ENCODE results near the gene C9orf72. TPM values are rescaled to one million over a fixed set of nuclear protein-coding genes. Genes with fewer than 3 reads are reported as not detected.

C9orf72 gene
- total RNA-seq, 2 experiments from 2014 or later, result 10.2 TPM

GRCh38 chr9:27528886-27529315 is 44.4 kb downstream of the C9orf72 start:
- Mint-ChIP-seq H3K36me3 (ENCODE audit: low read depth) (no peaks in the 10 kb centered on the region), H3K4me3 (peak overlapping the region; percentile 82), H3K4me1 (peaks cover 14% of the 10 kb centered on the region), H3K27me3 (peaks cover 15% of the 10 kb centered on the region), H3K27ac (peak overlapping the region; percentile 72), H3K9me3 (ENCODE audit: low read depth) (no peaks in the 10 kb centered on the region)
- intact Hi-C loops (cut with DNase I, micrococcal nuclease), result loop anchor here (1.0 to 10.0 kb wide), 8 partner anchors 30 to 494 kb away; partner anchors contain the start of gene C9orf72 (in 2 of the 2)
- ChIA-PET CTCF (interaction anchor here (0.6 to 3.0 kb wide), 11 partner anchors 11 to 200 kb away, joined by 3 to 35 read pairs (median 7); no protein-coding TSS in a partner anchor), POLR2A (no interaction called here)
- ATAC-seq (peak; percentile 72), DNase-seq (peak; percentile 73)

GRCh38 chr9:27528076-27528885 is 45.0 kb downstream of the C9orf72 start:
- Mint-ChIP-seq H3K9me3 (ENCODE audit: low read depth) (no peaks in the 10 kb centered on the region), H3K36me3 (ENCODE audit: low read depth) (no peaks in the 10 kb centered on the region), H3K27me3 (peaks cover 15% of the 10 kb centered on the region), H3K27ac (peak overlapping the region; percentile 72), H3K4me1 (peaks cover 14% of the 10 kb centered on the region), H3K4me3 (peak overlapping the region; percentile 82)
- POLR2A ChIA-PET, result no interaction called here
- intact Hi-C loops (cut with DNase I, micrococcal nuclease), result loop anchor here (2.0 to 10.0 kb wide), 5 partner anchors 29 to 493 kb away; partner anchors contain the start of gene C9orf72 (in 1 of the 2)
- ATAC-seq, result peak; percentile 42
- CTCF ChIA-PET, result interaction anchor here (4.2 kb wide), 1 partner anchor 196 kb away, joined by 19 read pairs; no protein-coding TSS in a partner anchor
- peak; percentile 71 for DNase-seq

GRCh38 chr9:27527702-27528075 is 45.6 kb downstream of the C9orf72 start:
- intact Hi-C loops (cut with DNase I, micrococcal nuclease), result loop anchor here (2.0 to 10.0 kb wide), 5 partner anchors 29 to 493 kb away; partner anchors contain the start of gene C9orf72 (in 1 of the 2)
- H3K4me3 Mint-ChIP-seq, result peak overlapping the region; percentile 82
- peaks cover 15% of the 10 kb centered on the region for H3K27me3 Mint-ChIP-seq
- no peaks in the 10 kb centered on the region for H3K36me3 Mint-ChIP-seq (ENCODE audit: low read depth)
- DNase-seq (no peak), ATAC-seq (no peak)
- no peak overlapping the region for H3K27ac Mint-ChIP-seq
- no peaks in the 10 kb centered on the region for H3K9me3 Mint-ChIP-seq (ENCODE audit: low read depth)
- CTCF ChIA-PET, result interaction anchor here (0.6 to 4.2 kb wide), 2 partner anchors 90 to 195 kb away, joined by 3 to 19 read pairs; no protein-coding TSS in a partner anchor
- peaks cover 14% of the 10 kb centered on the region for H3K4me1 Mint-ChIP-seq
- POLR2A ChIA-PET, result no interaction called here

GRCh38 chr9:27524236-27524635 is 49.0 kb downstream of the C9orf72 start, which contains the start of gene IFNK:
TSS of gene IFNK (plus strand) at chr9:27524290. CDS start at chr9:27524337, 47 bp downstream.
- peaks cover 2% of the 10 kb centered on the region for H3K36me3 Mint-ChIP-seq (ENCODE audit: low read depth)
- no peaks in the 10 kb centered on the region for H3K9me3 Mint-ChIP-seq (ENCODE audit: low read depth)
- ATAC-seq (peak; percentile 20), DNase-seq (no peak)
- CTCF ChIA-PET, result interaction anchor here (1.0 to 4.2 kb wide), 3 partner anchors 13 to 192 kb away, joined by 3 to 19 read pairs (median 3); no protein-coding TSS in a partner anchor
- POLR2A ChIA-PET, result interaction anchor here (0.6 kb wide), 1 partner anchor 26 kb away, joined by 3 read pairs; no protein-coding TSS in a partner anchor
- H3K27me3 Mint-ChIP-seq, result peaks cover 15% of the 10 kb centered on the region
- peaks cover 11% of the 10 kb centered on the region for H3K4me1 Mint-ChIP-seq
- H3K27ac Mint-ChIP-seq, result no peak within 1 kb of the TSS
- intact Hi-C loops (cut with DNase I, micrococcal nuclease), result loop anchor here in 1 of 2 experiments (10.0 kb wide), 2 partner anchors 361 to 489 kb away; no protein-coding TSS in a partner anchor
- no peak within 1 kb of the TSS for H3K4me3 Mint-ChIP-seq

GRCh38 chr9:27523141-27523540 is 50.1 kb downstream of the C9orf72 start:
- intact Hi-C loops (cut with DNase I, micrococcal nuclease), result loop anchor here in 1 of 2 experiments (10.0 kb wide), 2 partner anchors 362 to 488 kb away; no protein-coding TSS in a partner anchor
- Mint-ChIP-seq H3K27me3 (peaks cover 14% of the 10 kb centered on the region), H3K4me3 (no peak overlapping the region)

GRCh38 chr9:27520986-27521385 is 52.3 kb downstream of the C9orf72 start:
- H3K4me1 Mint-ChIP-seq, result peaks cover 4% of the 10 kb centered on the region
- peaks cover 2% of the 10 kb centered on the region for H3K36me3 Mint-ChIP-seq (ENCODE audit: low read depth)
- ATAC-seq (no peak), DNase-seq (no peak)
- H3K9me3 Mint-ChIP-seq (ENCODE audit: low read depth), result no peaks in the 10 kb centered on the region
- no peak overlapping the region for H3K27ac Mint-ChIP-seq
- ChIA-PET POLR2A (no interaction called here), CTCF (no interaction called here)
- no peak overlapping the region for H3K4me3 Mint-ChIP-seq
- peaks cover 2% of the 10 kb centered on the region for H3K27me3 Mint-ChIP-seq
- intact Hi-C loops (cut with DNase I, micrococcal nuclease), result loop anchor here in 1 of 2 experiments (10.0 kb wide), 2 partner anchors 364 to 486 kb away; no protein-coding TSS in a partner anchor

More at GRCh38 chr9:27523141-27523540, 50.1 kb downstream of the C9orf72 start:
- Mint-ChIP-seq H3K36me3 (ENCODE audit: low read depth) (peaks cover 2% of the 10 kb centered on the region), H3K4me1 (peaks cover 10% of the 10 kb centered on the region), H3K9me3 (ENCODE audit: low read depth) (no peaks in the 10 kb centered on the region), H3K27ac (no peak overlapping the region)
- ATAC-seq (no peak), DNase-seq (no peak)
- ChIA-PET CTCF (interaction anchor here (1.0 to 1.6 kb wide), 2 partner anchors 10 to 18 kb away, joined by 3 read pairs; no protein-coding TSS in a partner anchor), POLR2A (no interaction called here)

- ATAC-seq (no peak), DNase-seq (no peak)
- H3K36me3 Mint-ChIP-seq (ENCODE audit: low read depth), result peaks cover 2% of the 10 kb centered on the region
- no peak overlapping the region for H3K27ac Mint-ChIP-seq
- no peak overlapping the region for H3K4me3 Mint-ChIP-seq
- H3K4me1 Mint-ChIP-seq, result peaks cover 4% of the 10 kb centered on the region
- POLR2A ChIA-PET, result no interaction called here
- no peaks in the 10 kb centered on the region for H3K27me3 Mint-ChIP-seq
- H3K9me3 Mint-ChIP-seq (ENCODE audit: low read depth), result no peaks in the 10 kb centered on the region
- CTCF ChIA-PET, result no interaction called here
- intact Hi-C loops (cut with DNase I, micrococcal nuclease), result loop anchor here in 1 of 2 experiments (10.0 kb wide), 2 partner anchors 365 to 485 kb away; no protein-coding TSS in a partner anchor
Observed at GRCh38 chr9:27519466-27520465, 53.5 kb downstream of the C9orf72 start.

- POLR2A ChIA-PET, result no interaction called here
- ATAC-seq, result no peak
- Mint-ChIP-seq H3K27me3 (no peaks in the 10 kb centered on the region), H3K9me3 (ENCODE audit: low read depth) (no peaks in the 10 kb centered on the region), H3K36me3 (ENCODE audit: low read depth) (peaks cover 2% of the 10 kb centered on the region), H3K27ac (no peak overlapping the region), H3K4me1 (no peaks in the 10 kb centered on the region), H3K4me3 (no peak overlapping the region)
- CTCF ChIA-PET, result no interaction called here
- intact Hi-C loops (cut with DNase I, micrococcal nuclease), result no loop called here
- DNase-seq, result no peak
Observed at GRCh38 chr9:27518809-27519208, 54.5 kb downstream of the C9orf72 start.

GRCh38 chr9:27518006-27518405 is 55.3 kb downstream of the C9orf72 start:
- POLR2A ChIA-PET, result no interaction called here
- DNase-seq (no peak), ATAC-seq (no peak)
- Mint-ChIP-seq H3K27me3 (no peaks in the 10 kb centered on the region), H3K27ac (no peak overlapping the region), H3K9me3 (ENCODE audit: low read depth) (no peaks in the 10 kb centered on the region), H3K4me3 (no peak overlapping the region), H3K4me1 (no peaks in the 10 kb centered on the region), H3K36me3 (ENCODE audit: low read depth) (peaks cover 2% of the 10 kb centered on the region)
- intact Hi-C loops (cut with DNase I, micrococcal nuclease), result no loop called here
- CTCF ChIA-PET, result no interaction called here

GRCh38 chr9:27514551-27514950 is 58.7 kb downstream of the C9orf72 start:
- POLR2A ChIA-PET, result no interaction called here
- Mint-ChIP-seq H3K27ac (no peak overlapping the region), H3K4me1 (no peaks in the 10 kb centered on the region), H3K9me3 (ENCODE audit: low read depth) (no peaks in the 10 kb centered on the region), H3K4me3 (no peak overlapping the region), H3K36me3 (ENCODE audit: low read depth) (no peaks in the 10 kb centered on the region), H3K27me3 (no peaks in the 10 kb centered on the region)
- no peak for ATAC-seq
- no peak for DNase-seq
- CTCF ChIA-PET, result interaction anchor here (0.6 to 0.8 kb wide), 2 partner anchors 11 to 182 kb away, joined by 3 read pairs; no protein-coding TSS in a partner anchor
- intact Hi-C loops (cut with DNase I, micrococcal nuclease), result no loop called here
